HepG2 (cell line): ENCODE data around the gene KDM6B. TPM values are rescaled to one million over a fixed set of nuclear protein-coding genes. Genes with fewer than 3 reads are reported as not detected.

Source experiments
- ATAC-seq: fragments of 200-7000 bp; cut with Tn5 transposase; 3 replicates; pipeline ENCODE4 v1.9.1; 2020; ENCODE audit warnings: mild to moderate bottlenecking, moderate library complexity
- BruUV-seq: library from RNA; stranded (reverse); fragments of 400-500 nt; replicated peaks from 2 replicates; lab custom pipeline; 2021; lab: Mats Ljungman, UMichigan
- CTCF ChIA-PET: fragments of 300-600 bp; formaldehyde crosslinking; extraction: SDS; loops from one replicate; lab custom pipeline; 2021; ENCODE audit warnings: low total read pairs, inconsistent platforms, low intra/inter-chr PET ratio; lab: Yijun Ruan, JAX
- POLR2A ChIA-PET: fragments of 350-600 bp; sonication (Branson Sonifier 250); formaldehyde crosslinking; loops from one replicate; lab custom pipeline; 2020; ENCODE audit warnings: antibody characterized with exemption, inconsistent platforms; lab: Yijun Ruan, JAX
- DNase-seq: peaks from one replicate; pipeline ENCODE4 v3.0.0-alpha.2; 2015; ENCODE audit warnings: low spot score
- FAIRE-seq: peaks from 3 replicates; lab custom pipeline; 2011; peaks lifted over from hg19 to GRCh38; lab: Jason Lieb, UNC
- H2AFZ ChIP-seq: one replicate; pipeline ENCODE4 v1.6.1; 2011; ENCODE audit warnings: low read length, inconsistent platforms
- H3K27ac ChIP-seq: fragments of 300-600 bp; 3 replicates; pipeline ENCODE4 v1.8.0; 2011; ENCODE audit warnings: mixed run types, mild to moderate bottlenecking, mixed read lengths, low read length, inconsistent platforms; ENCODE audit not compliant: insufficient read depth; ENCODE audit errors: extremely low read length
- H3K27me3 ChIP-seq, 2 experiments: fragments of 200-600 bp in 1 of 2; 2 replicates in 1 of 2; 3 replicates in 1 of 2; pipeline versions ENCODE4 v1.6.0 to v1.8.0; 2011; ENCODE audit warnings: low read length in 2 of 2, mild to moderate bottlenecking in 2 of 2, moderate library complexity in 2 of 2, inconsistent platforms in 1 of 2; ENCODE audit not compliant: insufficient read depth in 2 of 2, control insufficient read depth in 1 of 2
- H3K36me3 ChIP-seq, 2 experiments: fragments of 200-600 bp in 1 of 2; replicated peaks in 1 of 2; 2 replicates in 1 of 2; 3 replicates in 1 of 2; pipeline versions ENCODE4 v1.5.1 to v1.8.0; 2011; ENCODE audit warnings: low read length in 2 of 2, inconsistent platforms in 1 of 2; ENCODE audit not compliant: insufficient read depth in 2 of 2, control insufficient read depth in 1 of 2
- H3K4me1 ChIP-seq: 2 replicates; pipeline ENCODE4 v1.5.1; 2012; ENCODE audit warnings: low read length, inconsistent platforms; ENCODE audit not compliant: insufficient read depth
- H3K4me2 ChIP-seq: 2 replicates; pipeline ENCODE4 v1.6.0; 2011; ENCODE audit warnings: low read depth, low read length, inconsistent platforms
- H3K4me3 ChIP-seq, 3 experiments: fragments of 200-600 bp in 1 of 3; sonication (generic), shearing (Covaris generic) in 1 of 3; replicated peaks in 1 of 3; 2 replicates each; pipeline ENCODE4 v1.5.1; 2011 to 2016; ENCODE audit warnings: low read length in 3 of 3, inconsistent platforms in 2 of 3, low read depth in 2 of 3, mild to moderate bottlenecking in 2 of 3, control low read depth in 1 of 3, mixed read lengths in 1 of 3; ENCODE audit not compliant: insufficient read depth in 1 of 3
- H3K79me2 ChIP-seq: one replicate; pipeline ENCODE4 v1.6.1; 2011; ENCODE audit warnings: low read length, inconsistent platforms; ENCODE audit not compliant: insufficient read depth
- H3K9ac ChIP-seq: 2 replicates; pipeline ENCODE4 v1.6.0; 2011; ENCODE audit warnings: mild to moderate bottlenecking, low read depth, low read length, inconsistent platforms; ENCODE audit not compliant: insufficient read depth
- H3K9me3 ChIP-seq: 2 replicates; pipeline ENCODE4 v1.5.1; 2012; ENCODE audit warnings: mild to moderate bottlenecking, low read length
- H4K20me1 ChIP-seq: 2 replicates; pipeline ENCODE4 v1.6.0; 2011; ENCODE audit warnings: inconsistent platforms, mild to moderate bottlenecking, low read length, moderate library complexity; ENCODE audit not compliant: insufficient read depth
- AKNA ChIP-seq: sonication (generic); formaldehyde crosslinking; IDR thresholded peaks from 2 replicates; pipeline ENCODE4 v1.4.0; 2020; ENCODE audit warnings: missing genetic modification reagents, borderline replicate concordance
- CENPT ChIP-seq: sonication (generic); formaldehyde crosslinking; IDR thresholded peaks from 2 replicates; pipeline ENCODE4 v1.8.0; 2022; ENCODE audit warnings: low read depth, mild to moderate bottlenecking, moderate library complexity, missing genetic modification reagents
- EEA1 ChIP-seq: sonication (generic); formaldehyde crosslinking; IDR thresholded peaks from 2 replicates; pipeline ENCODE4 v1.5.1; 2020; ENCODE audit warnings: mild to moderate bottlenecking, missing genetic modification reagents, borderline replicate concordance
- FLYWCH1 ChIP-seq: sonication (generic); formaldehyde crosslinking; IDR thresholded peaks from 2 replicates; pipeline ENCODE4 v1.8.1; 2023; ENCODE audit warnings: mild to moderate bottlenecking, missing genetic modification reagents
- HHEX ChIP-seq: IDR thresholded peaks from 2 replicates; pipeline ENCODE4 v1.6.1; 2016; ENCODE audit warnings: control low read depth
- TCF12 ChIP-seq, 2 experiments: fragments of 450-650 bp in 1 of 2; sonication (generic) in 1 of 2; formaldehyde crosslinking in 1 of 2; IDR thresholded peaks; 2 replicates each; pipeline versions ENCODE4 v1.6.1 to v1.8.0; 2017 to 2022; ENCODE audit warnings: antibody characterized with exemption in 1 of 2, mild to moderate bottlenecking in 1 of 2, missing genetic modification reagents in 1 of 2, moderate library complexity in 1 of 2
- ZBTB7B ChIP-seq: sonication (generic); formaldehyde crosslinking; IDR thresholded peaks from 2 replicates; pipeline ENCODE4 v1.4.0; 2020; ENCODE audit warnings: missing genetic modification reagents
- ZC3H13 ChIP-seq: sonication (generic); formaldehyde crosslinking; IDR thresholded peaks from 2 replicates; pipeline ENCODE4 v1.8.1; 2023; ENCODE audit warnings: mild to moderate bottlenecking, missing genetic modification reagents, moderate library complexity
- ZEB1 ChIP-seq: IDR thresholded peaks from 2 replicates; pipeline ENCODE4 v1.6.1; 2012; ENCODE audit warnings: mild to moderate bottlenecking, low read depth, inconsistent platforms; ENCODE audit not compliant: insufficient replicate concordance
- ZNF598 ChIP-seq: sonication (generic); formaldehyde crosslinking; IDR thresholded peaks from 2 replicates; pipeline ENCODE4 v1.5.1; 2020; ENCODE audit warnings: mild to moderate bottlenecking, missing genetic modification reagents, borderline replicate concordance
- WGBS: methylation state at CpG from one replicate; pipeline ENCODE4 v1.1.6; 2017; ENCODE audit warnings: low lambda C conversion rate; 5-methylcytosine and 5-hydroxymethylcytosine counted together
- in situ Hi-C: cut with HindIII; loops from 2 replicates; pipeline ENCODE4 v1.10.0; 2017; ENCODE audit warnings: low pct_unique_long_range_greater_than_20kb; ENCODE audit not compliant: extremely low pct_ligation_motif_present
- intact Hi-C: fragments of 100-400 bp; cut with micrococcal nuclease; formaldehyde crosslinking; loops from one replicate; pipeline ENCODE4 v1.10.0; 2022; ENCODE audit not compliant: unreplicated experiment
- polyA plus RNA-seq, 8 experiments: library from polyadenylated mRNA; depleted of rRNA in 3 of 8; stranded (reverse) in 7 of 8; unstranded in 1 of 8; fragments of >200 nt; fragmentation: Illumina TruSeq in 4 of 8; extraction: Trizol in 4 of 8; gene quantifications; 2 replicates each; pipeline versions ENCODE4 v1.2.1 to v1.2.3, GENCODE V29; 2011 to 2016; ENCODE audit warnings: low read depth in 4 of 8, missing spikeins in 1 of 8, mixed read lengths in 1 of 8; ENCODE audit not compliant: insufficient read depth in 1 of 8
- total RNA-seq, 5 experiments: library from RNA; depleted of rRNA; stranded (reverse); fragments of >200 nt; fragmentation: Illumina TruSeq; extraction: Trizol; gene quantifications; 2 replicates each; pipeline ENCODE4 v1.2.3, GENCODE V29; 2016; ENCODE audit warnings: low read depth in 1 of 5
- TF ChIP-seq, protein P1 (sequence below), 2 experiments: sonication (generic) in 1 of 2; formaldehyde crosslinking in 1 of 2; IDR thresholded peaks; 2 replicates each; pipeline versions ENCODE4 v1.4.0 to v1.6.1; 2016 to 2020; ENCODE audit warnings: borderline replicate concordance in 1 of 2, low read depth in 1 of 2, mild to moderate bottlenecking in 1 of 2, missing genetic modification reagents in 1 of 2
- TF ChIP-seq, protein P2 (sequence below): IDR thresholded peaks from 2 replicates; pipeline ENCODE4 v1.6.1; 2016; ENCODE audit warnings: control low read depth

Gene KDM6B
- total and polyA plus RNA-seq, 2 of the 13 experiments (the other 11 are each of a cell fraction or from before 2014, with no cell fraction given), result 1.3 to 2.1 TPM

DNA sequence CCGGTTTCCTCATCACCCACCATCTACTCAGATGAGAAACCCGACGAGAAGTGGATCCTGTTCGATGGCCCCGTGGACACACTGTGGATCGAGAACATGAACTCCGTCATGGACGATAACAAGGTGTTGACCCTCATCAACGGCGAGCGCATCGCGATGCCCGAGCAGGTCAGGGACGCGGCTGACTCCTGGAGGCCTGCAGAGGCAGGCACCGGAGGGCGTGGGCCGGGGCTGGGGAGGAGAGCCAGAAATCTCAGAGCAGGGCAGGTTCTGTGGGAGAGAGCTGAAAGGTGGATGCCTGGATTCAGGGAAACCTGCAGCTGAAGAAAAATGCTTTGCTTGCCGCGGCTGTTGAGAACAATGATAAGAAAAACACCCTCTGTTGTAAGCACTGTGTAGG, 47.2 kb upstream of the KDM6B start (continued):
- TF ChIP-seq, protein P1, sequence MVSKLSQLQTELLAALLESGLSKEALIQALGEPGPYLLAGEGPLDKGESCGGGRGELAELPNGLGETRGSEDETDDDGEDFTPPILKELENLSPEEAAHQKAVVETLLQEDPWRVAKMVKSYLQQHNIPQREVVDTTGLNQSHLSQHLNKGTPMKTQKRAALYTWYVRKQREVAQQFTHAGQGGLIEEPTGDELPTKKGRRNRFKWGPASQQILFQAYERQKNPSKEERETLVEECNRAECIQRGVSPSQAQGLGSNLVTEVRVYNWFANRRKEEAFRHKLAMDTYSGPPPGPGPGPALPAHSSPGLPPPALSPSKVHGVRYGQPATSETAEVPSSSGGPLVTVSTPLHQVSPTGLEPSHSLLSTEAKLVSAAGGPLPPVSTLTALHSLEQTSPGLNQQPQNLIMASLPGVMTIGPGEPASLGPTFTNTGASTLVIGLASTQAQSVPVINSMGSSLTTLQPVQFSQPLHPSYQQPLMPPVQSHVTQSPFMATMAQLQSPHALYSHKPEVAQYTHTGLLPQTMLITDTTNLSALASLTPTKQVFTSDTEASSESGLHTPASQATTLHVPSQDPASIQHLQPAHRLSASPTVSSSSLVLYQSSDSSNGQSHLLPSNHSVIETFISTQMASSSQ (IDR thresholded peaks at IDR 0.05; ENCODE audit: low read depth), result no peak
- TF ChIP-seq, protein P1 (CRISPR knock-in tag; IDR thresholded peaks at IDR 0.05; ENCODE audit: borderline replicate concordance), result no peak
- TF ChIP-seq ZEB1 (no peak), TCF12 (IDR thresholded peaks at IDR 0.05) (no peak), TCF12 (CRISPR knock-in tag; IDR thresholded peaks at IDR 0.05) (no peak), ZNF598 (CRISPR knock-in tag) (no peak)

DNA sequence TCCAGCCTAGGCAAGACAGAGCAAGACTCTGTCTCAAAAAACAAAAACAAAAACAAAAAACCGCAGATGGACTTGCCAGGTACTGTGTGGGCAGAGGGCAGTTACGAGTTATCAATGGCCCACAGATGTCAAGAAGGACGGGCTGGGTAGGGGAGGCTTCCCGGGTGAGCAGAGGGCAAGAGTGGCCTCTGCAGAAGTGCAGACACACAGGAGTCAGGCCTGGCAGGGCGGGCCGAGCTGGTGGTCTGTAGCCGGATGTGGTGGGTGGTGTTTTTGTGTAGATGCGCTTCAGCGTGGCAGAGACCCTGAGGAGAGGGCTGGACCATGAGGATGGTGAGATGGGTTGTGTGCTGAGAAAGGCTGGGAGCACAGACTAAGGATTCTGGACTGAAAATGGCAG, 44.9 kb upstream of the KDM6B start:
- ChIA-PET CTCF (no interaction called here), POLR2A (no interaction called here)
- H4K20me1 ChIP-seq, result no peaks in the 10 kb centered on the region
- intact Hi-C loops (no loop called here), in situ Hi-C loops (no loop called here)
- no peak overlapping the region for H3K27ac ChIP-seq
- H3K9ac ChIP-seq, result no peak overlapping the region
- no peak for ATAC-seq
- no peak overlapping the region for H3K4me3 ChIP-seq
- H3K36me3 ChIP-seq, result no peaks in the 10 kb centered on the region
- no peaks in the 10 kb centered on the region for H3K79me2 ChIP-seq
- H3K27me3 ChIP-seq, result peaks cover 1 to 53% of the 10 kb centered on the region in 2 experiments
- no peak overlapping the region for H2AFZ ChIP-seq
- BruUV-seq, result no TSS peak
- FAIRE-seq, result no peak
- no peak overlapping the region for H3K4me2 ChIP-seq
- no peak for DNase-seq
- no peaks in the 10 kb centered on the region for H3K9me3 ChIP-seq
- H3K4me1 ChIP-seq, result no peaks in the 10 kb centered on the region
- WGBS, result 42% methylated on average over 9 of the region's 9 CpGs
- TF ChIP-seq FLYWCH1, result no peak
- TF ChIP-seq ZC3H13 (CRISPR knock-in tag), result no peak
- TF ChIP-seq HHEX, result no peak
- TF ChIP-seq, protein P2, sequence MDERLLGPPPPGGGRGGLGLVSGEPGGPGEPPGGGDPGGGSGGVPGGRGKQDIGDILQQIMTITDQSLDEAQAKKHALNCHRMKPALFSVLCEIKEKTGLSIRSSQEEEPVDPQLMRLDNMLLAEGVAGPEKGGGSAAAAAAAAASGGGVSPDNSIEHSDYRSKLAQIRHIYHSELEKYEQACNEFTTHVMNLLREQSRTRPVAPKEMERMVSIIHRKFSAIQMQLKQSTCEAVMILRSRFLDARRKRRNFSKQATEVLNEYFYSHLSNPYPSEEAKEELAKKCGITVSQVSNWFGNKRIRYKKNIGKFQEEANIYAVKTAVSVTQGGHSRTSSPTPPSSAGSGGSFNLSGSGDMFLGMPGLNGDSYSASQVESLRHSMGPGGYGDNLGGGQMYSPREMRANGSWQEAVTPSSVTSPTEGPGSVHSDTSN (CRISPR knock-in tag), result no peak
- TF ChIP-seq EEA1 (CRISPR knock-in tag), result no peak
- no peak for TF ChIP-seq AKNA (CRISPR knock-in tag)
- no peak for TF ChIP-seq CENPT
- TF ChIP-seq ZBTB7B (CRISPR knock-in tag), result no peak
